Activated CD4-positive, alpha-beta T cell treated with anti-CD3 and anti-CD28 coated beads for 36 hours (primary cell): ENCODE results near the gene ALMS1. TPM values are rescaled to one million over a fixed set of nuclear protein-coding genes. Genes with fewer than 3 reads are reported as not detected.
"Not testable (repeated sequence)": the region's sequence is repeated elsewhere in the genome, so short reads cannot be mapped to it uniquely, and the experiment has no call there.

ENCODE experiments used
- ATAC-seq: fragments of 200-7000 bp; cut with Tn5 transposase; one replicate; pipeline ENCODE4 v1.10.0; 2021; ENCODE audit warnings: mild to moderate bottlenecking, moderate library complexity
- CTCF ChIA-PET: fragments of 350-600 bp; sonication (Branson Sonifier 250); formaldehyde crosslinking; loops from one replicate; lab custom pipeline; 2021; ENCODE audit warnings: antibody characterized with exemption; lab: Charles Lee
- POLR2A ChIA-PET: fragments of 350-600 bp; sonication (Branson Sonifier 250); formaldehyde crosslinking; loops from one replicate; lab custom pipeline; 2021; ENCODE audit warnings: antibody characterized with exemption, inconsistent platforms; lab: Charles Lee
- DNase-seq: peaks from one replicate; pipeline ENCODE4 v3.0.0-alpha.2; 2020
- H3K27ac Mint-ChIP-seq: one replicate; pipeline ENCODE4 v1.8.0; 2021; ENCODE audit warnings: mixed read lengths
- H3K27me3 Mint-ChIP-seq: one replicate; pipeline ENCODE4 v1.8.0; 2021; ENCODE audit warnings: mixed read lengths
- H3K36me3 Mint-ChIP-seq: one replicate; pipeline ENCODE4 v1.8.0; 2021; ENCODE audit warnings: low read depth, mixed read lengths
- H3K4me1 Mint-ChIP-seq: one replicate; pipeline ENCODE4 v1.8.0; 2021; ENCODE audit warnings: mixed read lengths
- H3K4me3 Mint-ChIP-seq: one replicate; pipeline ENCODE4 v1.8.0; 2021; ENCODE audit warnings: mild to moderate bottlenecking, moderate library complexity, mixed read lengths
- H3K9me3 Mint-ChIP-seq: one replicate; pipeline ENCODE4 v1.8.0; 2021; ENCODE audit warnings: low read depth, mixed read lengths
- intact Hi-C, 2 experiments: fragments of 100-400 bp; cut with DNase I in 1 of 2; cut with micrococcal nuclease in 1 of 2; formaldehyde crosslinking; loops; one replicate each; pipeline versions ENCODE4 v1.14.2 to v1.15.1; 2022 to 2024; cut with DNase I, micrococcal nuclease
- total RNA-seq, 2 experiments: library from RNA; stranded (reverse); gene quantifications; one replicate each; pipeline ENCODE4 v1.2.3, GENCODE V29; 2021

ALMS1 gene
- total RNA-seq, 2 experiments from 2014 or later, result 19.2 to 24.0 TPM

DNA sequence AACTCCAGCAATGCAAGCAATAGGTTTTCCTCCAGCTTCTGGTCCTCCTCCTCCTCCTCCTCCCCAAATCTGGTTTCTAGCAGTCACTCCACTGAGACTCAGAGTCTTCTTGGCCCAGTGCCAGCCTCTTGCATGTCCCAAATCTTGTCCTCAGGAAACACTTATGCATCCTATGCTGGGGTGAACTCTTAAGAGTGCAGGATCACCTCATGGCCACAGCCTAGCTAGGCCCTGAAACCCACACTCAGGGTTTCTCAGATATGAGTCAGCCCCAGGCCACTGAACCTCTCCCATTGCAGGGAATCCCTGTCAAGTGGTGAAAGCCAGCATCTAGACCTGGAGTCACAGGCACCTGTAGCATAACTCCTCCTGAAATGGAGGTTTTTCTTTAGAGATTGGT, 238.4 kb downstream of the ALMS1 start:
- POLR2A ChIA-PET, DNase-seq, H3K27ac Mint-ChIP-seq, H3K4me1 Mint-ChIP-seq, ATAC-seq, intact Hi-C loops, H3K27me3 Mint-ChIP-seq, H3K9me3 Mint-ChIP-seq, H3K36me3 Mint-ChIP-seq, H3K4me3 Mint-ChIP-seq: not testable (repeated sequence)
- CTCF ChIA-PET, result interaction anchor here (0.6 kb wide), 1 partner anchor 203 kb away, joined by 4 read pairs; no protein-coding TSS in a partner anchor

DNA sequence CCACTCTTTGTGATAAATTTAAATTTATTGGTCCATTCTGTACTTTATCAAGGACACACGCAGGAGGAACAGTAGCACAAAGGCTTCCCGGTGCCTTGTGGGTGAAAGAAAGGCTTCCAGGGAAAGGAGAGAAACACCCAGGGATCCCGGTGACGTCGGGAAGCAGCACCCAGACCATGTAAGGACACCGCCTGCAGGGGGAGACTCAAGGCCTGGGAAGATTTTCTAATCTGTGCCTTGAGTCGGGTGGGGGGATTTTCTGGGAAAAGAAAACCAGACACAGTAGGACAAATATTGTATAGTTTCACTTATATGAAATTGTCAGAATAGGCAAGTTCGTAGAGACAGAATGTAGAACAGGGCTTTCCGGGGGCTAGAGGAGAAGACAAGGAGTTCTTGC, 239.0 kb downstream of the ALMS1 start:
- H3K27ac Mint-ChIP-seq, H3K36me3 Mint-ChIP-seq, DNase-seq, POLR2A ChIA-PET, H3K27me3 Mint-ChIP-seq, intact Hi-C loops, H3K9me3 Mint-ChIP-seq, H3K4me1 Mint-ChIP-seq, CTCF ChIA-PET, ATAC-seq, H3K4me3 Mint-ChIP-seq: not testable (repeated sequence)

DNA sequence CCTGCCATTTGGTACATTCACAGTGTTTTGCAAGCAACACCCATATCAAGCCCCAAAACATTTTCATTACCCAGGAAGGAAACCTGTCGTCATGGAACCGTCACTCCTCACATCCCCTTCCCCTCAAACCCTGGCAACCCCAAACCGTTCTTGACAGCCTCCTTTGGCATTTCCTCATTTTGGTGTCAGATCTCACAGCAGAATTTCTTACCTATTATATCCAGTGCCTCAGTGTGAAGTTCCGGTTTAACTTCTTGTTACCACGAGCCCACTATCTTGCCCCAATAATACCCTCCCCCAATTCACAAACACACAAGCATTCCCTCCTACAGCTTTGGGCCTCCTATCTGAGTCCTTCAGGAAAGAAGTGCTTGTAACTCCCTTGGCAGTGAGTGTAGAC, 240.6 kb downstream of the ALMS1 start:
- CTCF ChIA-PET, H3K4me1 Mint-ChIP-seq, H3K27ac Mint-ChIP-seq: not testable (repeated sequence)

DNA sequence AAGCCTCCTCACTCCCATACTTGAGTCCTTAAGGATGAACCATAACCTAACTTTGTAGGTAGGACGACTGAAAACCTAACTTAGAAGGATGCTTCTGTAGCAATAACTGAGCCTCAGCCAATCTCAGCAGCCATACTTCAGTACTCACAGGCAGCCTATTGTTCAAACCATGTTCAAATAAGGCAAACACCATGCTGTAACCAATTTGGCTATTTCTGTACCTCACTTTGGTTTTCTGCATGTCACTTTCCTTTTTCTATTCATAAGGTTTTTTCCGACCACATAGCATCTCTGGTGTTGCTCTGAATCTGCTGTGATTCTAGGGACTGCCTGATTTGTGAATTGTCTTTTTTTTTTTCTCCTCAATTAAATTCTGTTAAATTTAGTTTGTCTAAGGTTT, 242.9 kb downstream of the ALMS1 start:
- POLR2A ChIA-PET, H3K27ac Mint-ChIP-seq, intact Hi-C loops, DNase-seq, H3K4me1 Mint-ChIP-seq, H3K4me3 Mint-ChIP-seq, H3K36me3 Mint-ChIP-seq, H3K27me3 Mint-ChIP-seq, CTCF ChIA-PET, H3K9me3 Mint-ChIP-seq: not testable (repeated sequence)
- ATAC-seq, result peak; percentile 75

More for the DNA sequence above, 240.6 kb downstream of the ALMS1 start:
- H3K27me3 Mint-ChIP-seq, H3K36me3 Mint-ChIP-seq, H3K9me3 Mint-ChIP-seq, intact Hi-C loops, ATAC-seq, DNase-seq, H3K4me3 Mint-ChIP-seq: not testable (repeated sequence)
- POLR2A ChIA-PET, result interaction anchor here (0.6 kb wide), 1 partner anchor 90 kb away, joined by 5 read pairs; no protein-coding TSS in a partner anchor

GRCh38 chr2:73630662-73631266, 245.1 kb downstream of the ALMS1 start:
- DNase-seq (peak; percentile 24), ATAC-seq (peak; percentile 84)
- H3K4me3 Mint-ChIP-seq, H3K36me3 Mint-ChIP-seq, intact Hi-C loops, H3K4me1 Mint-ChIP-seq, H3K9me3 Mint-ChIP-seq, POLR2A ChIA-PET, H3K27me3 Mint-ChIP-seq, H3K27ac Mint-ChIP-seq, CTCF ChIA-PET: not testable (repeated sequence)

GRCh38 chr2:73636977-73637376, 251.3 kb downstream of the ALMS1 start:
- H3K4me3 Mint-ChIP-seq, H3K9me3 Mint-ChIP-seq, H3K36me3 Mint-ChIP-seq, H3K27ac Mint-ChIP-seq, intact Hi-C loops, CTCF ChIA-PET, H3K4me1 Mint-ChIP-seq, POLR2A ChIA-PET, DNase-seq, ATAC-seq, H3K27me3 Mint-ChIP-seq: not testable (repeated sequence)

DNA sequence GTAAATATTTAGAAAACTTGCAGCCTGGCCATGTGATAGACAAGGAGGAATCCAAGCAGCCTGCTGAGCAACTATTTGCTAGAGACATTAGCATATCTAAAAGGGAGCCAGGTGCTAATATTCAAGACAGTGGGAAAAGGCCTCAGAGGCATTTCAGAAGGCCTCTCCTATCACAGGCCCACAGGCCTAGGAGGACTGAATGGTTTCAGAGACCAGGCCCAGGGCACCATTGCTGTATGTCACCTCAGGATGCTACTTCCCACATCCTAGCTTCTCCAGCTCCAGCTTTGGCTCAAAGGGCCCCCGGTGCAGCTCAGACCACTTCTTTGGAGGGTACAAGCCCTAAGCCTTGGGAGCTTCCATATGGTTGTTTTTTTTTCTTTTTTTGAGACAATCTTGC, 252.8 kb downstream of the ALMS1 start:
- Mint-ChIP-seq H3K9me3 (peaks cover 6% of the 10 kb centered on the region), H3K4me3 (no peak overlapping the region), H3K27me3 (peaks cover 4% of the 10 kb centered on the region), H3K4me1 (no peaks in the 10 kb centered on the region), H3K27ac (no peak overlapping the region), H3K36me3 (peaks cover 2% of the 10 kb centered on the region)
- DNase-seq (no peak), ATAC-seq (no peak)
- intact Hi-C loops, result no loop called here
- ChIA-PET CTCF (no interaction called here), POLR2A (no interaction called here)

DNA sequence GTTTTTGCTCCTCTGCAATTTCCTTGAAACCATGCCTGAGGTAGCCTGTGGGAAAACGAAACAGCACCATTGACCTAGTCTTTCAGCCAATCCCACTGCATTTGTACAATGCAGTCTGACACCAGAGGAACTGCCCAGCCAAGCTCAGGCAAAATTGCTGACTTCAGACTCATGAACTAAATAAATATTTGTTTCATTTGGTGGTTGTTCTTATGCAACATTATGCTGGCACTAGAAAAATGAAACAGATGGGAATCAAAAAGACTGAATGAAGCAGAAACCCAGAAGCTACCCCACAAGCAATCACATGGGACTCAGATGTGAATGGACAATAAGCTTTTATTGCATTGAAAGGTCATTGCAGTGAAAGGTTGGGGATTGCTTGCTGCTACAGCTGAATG, 254.9 kb downstream of the ALMS1 start:
- POLR2A ChIA-PET, result no interaction called here
- Mint-ChIP-seq H3K4me1 (no peaks in the 10 kb centered on the region), H3K9me3 (peaks cover 6% of the 10 kb centered on the region), H3K36me3 (peaks cover 2% of the 10 kb centered on the region), H3K4me3 (no peak overlapping the region), H3K27ac (no peak overlapping the region), H3K27me3 (peaks cover 11% of the 10 kb centered on the region)
- intact Hi-C loops, result no loop called here
- CTCF ChIA-PET, result no interaction called here
- ATAC-seq, result no peak
- DNase-seq, result no peak

- peaks cover 6% of the 10 kb centered on the region for H3K9me3 Mint-ChIP-seq
- ChIA-PET POLR2A (no interaction called here), CTCF (no interaction called here)
- H3K27me3 Mint-ChIP-seq, result peaks cover 11% of the 10 kb centered on the region
- no peak for ATAC-seq
- no peak overlapping the region for H3K27ac Mint-ChIP-seq
- no peaks in the 10 kb centered on the region for H3K4me1 Mint-ChIP-seq
- intact Hi-C loops, result no loop called here
- H3K4me3 Mint-ChIP-seq, result no peak overlapping the region
- peaks cover 2% of the 10 kb centered on the region for H3K36me3 Mint-ChIP-seq
- no peak for DNase-seq
Measured at GRCh38 chr2:73640946-73641766, 255.5 kb downstream of the ALMS1 start.

DNA sequence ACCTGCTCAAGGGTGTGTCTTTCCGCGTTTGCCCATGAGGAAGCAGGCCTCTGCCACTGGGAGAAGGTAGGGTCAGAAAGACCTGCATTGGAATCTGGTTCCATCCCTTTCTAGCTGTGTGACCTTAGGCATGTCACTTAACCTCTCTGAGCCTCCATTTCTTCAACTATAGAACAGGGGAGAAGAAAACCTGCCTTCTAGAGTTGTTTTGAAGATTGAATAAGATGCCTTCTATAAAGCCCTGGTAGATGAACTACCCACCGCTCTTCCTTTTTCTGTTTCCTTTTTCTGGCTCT, 256.1 kb downstream of the ALMS1 start:
- Mint-ChIP-seq H3K9me3 (peaks cover 6% of the 10 kb centered on the region), H3K27ac (no peak overlapping the region), H3K36me3 (peaks cover 2% of the 10 kb centered on the region), H3K4me3 (no peak overlapping the region), H3K4me1 (no peaks in the 10 kb centered on the region), H3K27me3 (peaks cover 12% of the 10 kb centered on the region)
- no peak for ATAC-seq
- ChIA-PET POLR2A (no interaction called here), CTCF (no interaction called here)
- intact Hi-C loops, result no loop called here
- no peak for DNase-seq

DNA sequence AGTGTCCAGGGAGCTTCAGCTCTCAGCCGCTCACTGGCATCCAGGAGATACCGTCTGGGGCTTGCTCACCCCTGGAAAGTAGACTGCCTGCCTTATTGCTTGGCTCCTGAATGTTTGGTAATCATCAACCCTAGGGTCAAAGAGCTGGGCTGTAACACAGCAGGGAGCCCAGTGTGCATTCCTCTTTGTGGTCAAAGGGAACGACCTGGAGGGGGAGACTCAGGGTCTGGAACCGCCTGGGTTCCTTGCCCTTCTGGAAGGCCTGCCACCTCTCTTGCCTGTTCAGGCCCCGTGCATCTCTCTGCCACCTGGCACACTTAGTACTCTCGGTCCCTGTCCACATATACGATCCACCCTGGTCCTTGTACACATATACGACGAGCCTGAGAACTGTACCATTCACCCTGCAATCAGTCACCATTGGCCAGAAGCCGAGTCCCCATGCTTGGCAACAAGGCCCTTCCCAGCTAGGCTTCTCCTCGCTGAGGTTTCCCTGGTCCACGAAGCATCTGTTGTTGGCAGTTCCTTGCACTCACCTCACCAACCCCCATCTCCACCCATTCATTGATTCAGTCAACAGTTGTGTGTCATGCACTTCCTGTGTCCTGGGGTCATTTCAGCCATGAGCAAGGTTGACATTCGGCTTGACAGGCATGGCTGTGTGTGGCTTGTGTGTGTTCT, 256.8 kb downstream of the ALMS1 start, which contains the start of gene NAT8:
NAT8 (minus strand) TSS at position 85 of the 681 bp plus-strand sequence. CDS start 794 bp downstream, outside the sequence.
- H3K9me3 Mint-ChIP-seq, result peaks cover 6% of the 10 kb centered on the region
- peaks cover 2% of the 10 kb centered on the region for H3K36me3 Mint-ChIP-seq
- no peak for DNase-seq
- no peak for ATAC-seq
- ChIA-PET POLR2A (no interaction called here), CTCF (no interaction called here)
- H3K27ac Mint-ChIP-seq, result no peak within 1 kb of the TSS
- peaks cover 14% of the 10 kb centered on the region for H3K27me3 Mint-ChIP-seq
- intact Hi-C loops, result no loop called here
- no peaks in the 10 kb centered on the region for H3K4me1 Mint-ChIP-seq
- H3K4me3 Mint-ChIP-seq, result no peak within 1 kb of the TSS
